Measurements from ENCODE around the gene PRR15L. TPM values are rescaled to one million over a fixed set of nuclear protein-coding genes. Genes with fewer than 3 reads are reported as not detected.

Gene PRR15L
- total RNA-seq, 1 donor from 2014 or later, result not detected

GRCh38 chr17:47962901-47963300 lies 5.2 kb upstream of the PRR15L start:
- no peak for DNase-seq (ENCODE audit: low read depth in 2 of 2)

GRCh38 chr17:47961406-47961805 lies 3.7 kb upstream of the PRR15L start:
- no peak for DNase-seq (ENCODE audit: low read depth in 2 of 2)

GRCh38 chr17:47959825-47960655 lies 2.4 kb upstream of the PRR15L start:
- no peak for DNase-seq (ENCODE audit: low read depth in 2 of 2)

GRCh38 chr17:47956791-47957590 lies 692 bp downstream of the PRR15L start:
- no peak for DNase-seq (ENCODE audit: low read depth in 2 of 2)

GRCh38 chr17:47955497-47956461 lies 1.9 kb downstream of the PRR15L start:
- DNase-seq (ENCODE audit: low read depth in 2 of 2), result no peak

GRCh38 chr17:47953909-47954308 lies 3.8 kb downstream of the PRR15L start:
- no peak for DNase-seq (ENCODE audit: low read depth in 2 of 2)

- no peak for DNase-seq (ENCODE audit: low read depth in 2 of 2)
Measured at GRCh38 chr17:47952171-47953021, 5.3 kb downstream of the PRR15L start.

- no peak for DNase-seq (ENCODE audit: low read depth in 2 of 2)
Measured at GRCh38 chr17:47950448-47950847, 7.2 kb downstream of the PRR15L start.

- no peak for DNase-seq (ENCODE audit: low read depth in 2 of 2)
Measured at GRCh38 chr17:47949946-47950345, 7.7 kb downstream of the PRR15L start.

- DNase-seq (ENCODE audit: low read depth in 2 of 2), result peak; percentile 75 to 79
Measured at GRCh38 chr17:47949197-47949759, 8.4 kb downstream of the PRR15L start.

GRCh38 chr17:47948706-47949196 lies 8.9 kb downstream of the PRR15L start:
- DNase-seq (ENCODE audit: low read depth in 2 of 2), result no peak

- DNase-seq (ENCODE audit: low read depth in 2 of 2), result peak; percentile 89 to 90
Measured at GRCh38 chr17:47946929-47947397, 10.7 kb downstream of the PRR15L start.

- no peak for DNase-seq (ENCODE audit: low read depth in 2 of 2)
Measured at GRCh38 chr17:47946516-47946915, 11.2 kb downstream of the PRR15L start.

- no peak for DNase-seq (ENCODE audit: low read depth in 2 of 2)
Measured at GRCh38 chr17:47945529-47946508, 11.9 kb downstream of the PRR15L start.

- DNase-seq (ENCODE audit: low read depth in 2 of 2), result no peak
Measured at GRCh38 chr17:47945080-47945479, 12.6 kb downstream of the PRR15L start.

- DNase-seq (ENCODE audit: low read depth in 2 of 2), result no peak
Measured at GRCh38 chr17:47942568-47942967, 15.1 kb downstream of the PRR15L start.

- no peak for DNase-seq (ENCODE audit: low read depth in 2 of 2)
Measured at GRCh38 chr17:47942096-47942510, 15.6 kb downstream of the PRR15L start.

- DNase-seq (ENCODE audit: low read depth in 2 of 2), result peak; percentile 98 to 99
Measured at GRCh38 chr17:47941246-47942095, 16.2 kb downstream of the PRR15L start, which contains the start of gene PNPO. Gene PNPO (plus strand): TSS chr17:47941571. CDS start chr17:47941676, 105 bp downstream.
